GM18861 (cell line): ENCODE results near the gene MAMDC4.

ENCODE experiments used
- ATAC-seq: cut with Tn5 transposase; IDR thresholded peaks from one replicate; pipeline ENCODE4 v1.9.1; 2021; ENCODE audit not compliant: unreplicated experiment

Gene MAMDC4

GRCh38 chr9:136885950-136886578 lies 33.9 kb downstream of the MAMDC4 start, which contains the start of gene TRAF2:
TSS of gene TRAF2 (plus strand) at chr9:136886516. CDS start at chr9:136898741, 12,225 bp downstream.
- ATAC-seq, result peak; percentile 81

- ATAC-seq, result peak; percentile 6
Measured at GRCh38 chr9:136886610-136887597, 34.8 kb downstream of the MAMDC4 start.

GRCh38 chr9:136888454-136888853 lies 36.3 kb downstream of the MAMDC4 start:
- ATAC-seq, result no peak

- ATAC-seq, result no peak
Measured at GRCh38 chr9:136889858-136890257, 37.7 kb downstream of the MAMDC4 start.

GRCh38 chr9:136890661-136891060 lies 38.5 kb downstream of the MAMDC4 start:
- no peak for ATAC-seq

- no peak for ATAC-seq
Measured at GRCh38 chr9:136896027-136896426, 43.9 kb downstream of the MAMDC4 start.

- no peak for ATAC-seq
Measured at GRCh38 chr9:136898483-136899100, 46.4 kb downstream of the MAMDC4 start.

- ATAC-seq, result no peak
Measured at GRCh38 chr9:136899196-136899595, 47.0 kb downstream of the MAMDC4 start.

- no peak for ATAC-seq
Measured at GRCh38 chr9:136900556-136900955, 48.4 kb downstream of the MAMDC4 start.

GRCh38 chr9:136900988-136901515 lies 48.9 kb downstream of the MAMDC4 start:
- no peak for ATAC-seq

GRCh38 chr9:136901516-136902258 lies 49.5 kb downstream of the MAMDC4 start:
- peak; percentile 50 for ATAC-seq

GRCh38 chr9:136902259-136902821 lies 50.2 kb downstream of the MAMDC4 start:
- ATAC-seq, result peak; percentile 52

GRCh38 chr9:136903041-136903554 lies 51.0 kb downstream of the MAMDC4 start:
- ATAC-seq, result no peak

GRCh38 chr9:136906266-136906665 lies 54.1 kb downstream of the MAMDC4 start:
- no peak for ATAC-seq

GRCh38 chr9:136907011-136907914 lies 55.1 kb downstream of the MAMDC4 start:
- no peak for ATAC-seq
